Loucy (cell line): ENCODE measurements around the gene SAC3D1.

Experiments
- EZH2phosphoT487 ChIP-seq: fragments of 200-600 bp; IDR thresholded peaks from 2 replicates; pipeline ENCODE4 v1.6.1; 2018; ENCODE audit warnings: antibody characterized with exemption, mild to moderate bottlenecking, moderate library complexity, borderline replicate concordance
- TF ChIP-seq, protein P1 (sequence below): fragments of 200-600 bp; sonication (generic); conservative IDR thresholded peaks from 2 replicates; pipeline ENCODE4 v1.5.1; 2014; ENCODE audit warnings: mild to moderate bottlenecking, antibody characterized with exemption, low read length

DNA sequence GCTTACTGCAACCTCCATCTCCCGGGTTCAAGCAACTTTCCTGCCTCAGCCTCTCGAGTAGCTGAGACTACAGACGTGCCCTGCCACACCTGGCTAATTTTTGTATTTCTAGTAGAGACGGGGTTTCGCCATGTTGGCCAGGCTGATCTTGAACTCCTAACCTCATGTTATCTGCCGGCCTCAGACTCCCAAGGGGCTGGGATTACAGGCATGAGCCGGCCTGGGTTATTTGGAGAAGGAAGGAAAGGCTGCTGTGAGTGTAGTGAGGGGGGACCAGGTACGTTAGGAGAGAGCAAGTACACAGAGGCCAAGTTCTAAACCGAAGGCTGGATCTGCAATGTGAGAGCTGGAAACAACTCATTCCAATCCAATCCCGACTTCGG lies 44.7 kb upstream of the SAC3D1 start:
- TF ChIP-seq, protein P1, sequence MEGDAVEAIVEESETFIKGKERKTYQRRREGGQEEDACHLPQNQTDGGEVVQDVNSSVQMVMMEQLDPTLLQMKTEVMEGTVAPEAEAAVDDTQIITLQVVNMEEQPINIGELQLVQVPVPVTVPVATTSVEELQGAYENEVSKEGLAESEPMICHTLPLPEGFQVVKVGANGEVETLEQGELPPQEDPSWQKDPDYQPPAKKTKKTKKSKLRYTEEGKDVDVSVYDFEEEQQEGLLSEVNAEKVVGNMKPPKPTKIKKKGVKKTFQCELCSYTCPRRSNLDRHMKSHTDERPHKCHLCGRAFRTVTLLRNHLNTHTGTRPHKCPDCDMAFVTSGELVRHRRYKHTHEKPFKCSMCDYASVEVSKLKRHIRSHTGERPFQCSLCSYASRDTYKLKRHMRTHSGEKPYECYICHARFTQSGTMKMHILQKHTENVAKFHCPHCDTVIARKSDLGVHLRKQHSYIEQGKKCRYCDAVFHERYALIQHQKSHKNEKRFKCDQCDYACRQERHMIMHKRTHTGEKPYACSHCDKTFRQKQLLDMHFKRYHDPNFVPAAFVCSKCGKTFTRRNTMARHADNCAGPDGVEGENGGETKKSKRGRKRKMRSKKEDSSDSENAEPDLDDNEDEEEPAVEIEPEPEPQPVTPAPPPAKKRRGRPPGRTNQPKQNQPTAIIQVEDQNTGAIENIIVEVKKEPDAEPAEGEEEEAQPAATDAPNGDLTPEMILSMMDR: no peak
- TF ChIP-seq EZH2phosphoT487: no peak
